GM21423 (cell line): Measurements from ENCODE around the gene RARS2.

ENCODE experiments used
- ATAC-seq: cut with Tn5 transposase; IDR thresholded peaks from one replicate; pipeline ENCODE4 v1.9.1; 2021; ENCODE audit warnings: mild to moderate bottlenecking, moderate library complexity; ENCODE audit not compliant: unreplicated experiment

RARS2 gene

GRCh38 chr6:87574237-87574804 is 15.5 kb downstream of the RARS2 start:
- no peak for ATAC-seq

DNA sequence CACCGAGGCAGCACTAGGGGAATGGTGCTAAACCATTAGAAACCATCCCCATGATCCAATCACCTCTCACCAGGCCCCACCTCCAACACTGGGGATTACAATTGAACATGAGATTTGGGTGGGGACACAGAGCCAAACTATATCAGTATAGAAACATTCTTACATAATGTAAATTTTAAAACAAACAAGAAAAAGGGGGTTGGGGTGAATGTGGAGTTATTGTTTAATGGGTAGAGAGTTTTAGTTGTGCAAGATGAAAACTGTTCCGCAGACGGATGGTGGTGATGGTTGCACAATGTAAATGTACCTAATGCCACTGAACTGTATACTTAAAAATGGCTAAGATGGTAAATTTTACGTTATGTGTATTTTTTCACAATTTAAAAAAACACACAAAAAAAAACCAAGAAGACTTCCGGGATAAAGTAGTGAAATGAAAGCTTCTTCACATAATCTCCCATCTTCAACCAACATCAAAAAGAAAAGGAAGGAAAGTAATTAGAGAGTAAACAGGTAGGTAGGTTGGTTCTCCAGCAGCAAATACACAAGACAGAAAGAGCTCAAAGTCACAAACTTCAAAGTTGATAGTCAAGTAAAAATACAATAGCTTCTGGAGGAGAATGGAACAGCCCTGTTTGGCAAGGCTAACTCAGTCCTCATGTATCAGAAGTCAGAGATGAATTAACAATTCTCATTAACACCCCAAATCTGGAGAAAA is 16.3 kb downstream of the RARS2 start:
- no peak for ATAC-seq

DNA sequence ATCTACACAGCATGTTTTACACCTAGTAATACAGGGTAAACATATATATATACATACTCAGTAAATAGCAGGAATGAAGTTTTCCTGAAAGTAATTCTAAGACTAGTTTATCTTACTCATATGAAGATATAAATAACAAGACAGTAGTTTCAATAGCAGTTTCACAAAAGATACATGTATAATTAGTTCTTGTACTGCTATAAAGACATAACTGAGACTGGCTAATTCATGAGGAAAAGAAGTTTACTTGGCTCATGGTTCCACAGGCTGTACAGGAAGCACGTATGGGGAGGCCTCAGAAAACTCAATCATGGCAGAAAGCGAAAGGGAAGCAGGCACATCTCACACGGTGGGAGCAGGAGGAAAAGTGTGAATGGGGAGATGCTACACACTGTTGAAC is 16.9 kb downstream of the RARS2 start:
- no peak for ATAC-seq

- ATAC-seq = no peak
Measured at GRCh38 chr6:87572021-87572420, 17.8 kb downstream of the RARS2 start.

DNA sequence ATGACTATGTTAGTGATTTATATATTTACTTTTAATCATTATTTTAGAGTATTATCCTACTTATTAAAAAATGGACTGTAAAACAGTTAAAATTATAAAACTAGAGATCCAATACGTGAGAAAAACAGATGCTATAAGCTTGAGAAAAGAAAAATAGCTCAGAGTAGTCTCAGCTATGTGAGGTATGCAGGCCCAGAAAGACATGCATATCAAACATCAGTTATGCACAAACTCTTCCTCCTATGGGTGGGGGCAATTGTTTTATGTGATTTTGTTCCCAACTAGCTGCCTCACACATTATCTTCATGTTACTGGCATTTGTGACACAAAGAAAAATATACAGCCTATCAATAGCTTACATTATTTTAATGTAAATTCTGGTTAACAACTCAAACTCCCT is 28.8 kb downstream of the RARS2 start:
- ATAC-seq = no peak

GRCh38 chr6:87558446-87558845 is 31.3 kb downstream of the RARS2 start:
- no peak for ATAC-seq

DNA sequence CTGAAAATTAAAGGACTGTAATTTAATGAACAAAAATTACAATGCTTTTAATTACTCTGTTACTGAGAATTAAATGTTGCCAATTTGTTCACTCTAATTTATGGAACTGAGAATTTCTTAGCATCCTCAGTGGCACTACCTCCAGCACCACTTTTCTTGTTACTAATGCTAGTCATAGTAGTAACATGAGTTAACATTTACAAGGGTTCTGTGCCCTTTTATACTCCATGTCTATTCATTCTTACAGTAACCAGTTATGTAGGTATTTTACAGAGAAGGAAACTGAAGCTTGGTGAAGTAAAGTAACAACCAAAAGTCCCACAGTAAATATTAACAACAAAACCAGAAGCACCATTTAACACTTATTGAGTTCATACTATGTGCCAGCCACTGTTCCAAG is 34.3 kb downstream of the RARS2 start:
- no peak for ATAC-seq

DNA sequence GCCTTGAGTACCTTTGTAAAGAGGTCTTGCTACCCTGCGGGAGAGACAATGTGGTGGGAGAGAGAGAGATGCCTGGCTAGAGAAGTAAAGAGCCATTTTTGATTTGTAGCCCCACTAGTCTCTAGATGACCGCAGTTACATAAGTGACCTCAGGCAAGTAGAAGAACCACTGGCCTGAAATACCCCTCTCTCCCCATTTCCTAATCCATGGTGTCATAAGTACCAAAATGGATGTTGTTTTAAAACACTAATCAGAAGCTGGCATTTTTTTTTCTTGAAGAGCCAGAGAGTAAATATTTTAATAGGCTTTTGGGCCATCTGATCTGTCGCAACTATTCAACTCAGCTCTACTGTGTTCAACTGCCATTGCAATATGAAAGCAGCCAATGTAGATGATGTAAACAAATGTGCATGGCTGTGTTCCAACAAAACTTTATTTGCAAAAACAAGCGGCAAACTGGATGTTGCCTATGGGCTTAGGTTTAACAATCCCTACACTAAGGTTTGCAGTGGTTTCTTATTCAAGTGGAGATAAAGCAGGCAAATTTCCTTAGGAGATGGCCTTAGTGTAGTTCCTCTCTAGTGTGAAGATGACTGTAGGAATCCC is 36.5 kb downstream of the RARS2 start:
- ATAC-seq = no peak

- no peak for ATAC-seq
Measured at GRCh38 chr6:87551799-87552198, 38.0 kb downstream of the RARS2 start.

DNA sequence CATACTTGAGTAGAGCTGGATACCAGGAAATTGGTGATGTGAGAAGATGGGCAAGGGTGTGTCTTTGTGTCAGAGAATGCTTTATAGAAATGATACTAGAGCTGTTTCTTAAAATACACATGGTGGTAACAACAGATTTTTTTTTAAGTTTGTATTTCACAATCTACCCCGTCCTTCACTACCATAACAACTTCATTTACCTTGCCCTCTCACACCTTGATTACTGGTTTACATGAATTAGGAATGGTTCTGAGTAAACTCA is 45.4 kb downstream of the RARS2 start:
- ATAC-seq = no peak

- ATAC-seq = no peak
Measured at GRCh38 chr6:87543696-87544473, 45.9 kb downstream of the RARS2 start.

DNA sequence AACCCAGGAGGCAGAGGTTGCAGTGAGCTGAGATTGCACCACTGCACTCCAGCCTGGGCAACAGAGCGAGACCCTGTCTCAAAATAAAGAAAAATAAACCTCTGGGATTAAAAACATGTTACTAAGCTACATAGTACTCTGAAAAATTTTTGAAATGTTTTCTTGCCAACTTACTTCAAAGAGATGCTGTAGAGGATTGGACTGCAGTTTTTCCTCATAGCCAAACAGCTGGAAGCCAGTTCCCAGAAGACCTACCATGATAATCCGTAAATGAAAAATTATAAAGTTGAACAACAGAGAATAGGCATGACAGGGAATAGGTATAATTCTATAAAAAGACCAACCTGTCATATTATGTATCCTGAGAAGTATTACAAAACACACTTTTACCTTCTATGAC is 48.0 kb downstream of the RARS2 start:
- no peak for ATAC-seq

GRCh38 chr6:87541041-87541440 is 48.7 kb downstream of the RARS2 start:
- ATAC-seq = no peak

DNA sequence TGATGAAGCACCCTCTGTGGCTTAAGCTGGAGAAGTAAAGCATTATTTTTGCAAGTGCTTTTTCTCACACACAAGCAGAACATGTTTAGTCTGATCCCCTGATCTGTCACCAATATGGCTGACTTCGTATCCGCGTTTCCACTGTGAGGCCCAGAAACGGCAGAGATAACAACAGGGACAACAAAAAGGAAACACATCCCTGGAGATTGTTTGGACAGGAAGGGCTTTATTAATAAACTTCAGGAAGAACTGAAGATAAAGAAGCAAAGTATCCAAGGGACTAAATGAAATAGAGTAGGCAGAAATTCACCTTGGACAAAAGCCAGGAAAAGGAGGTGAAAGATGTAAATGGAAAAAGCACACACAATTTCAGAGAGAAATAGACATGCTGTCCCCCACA is 49.2 kb downstream of the RARS2 start:
- no peak for ATAC-seq

DNA sequence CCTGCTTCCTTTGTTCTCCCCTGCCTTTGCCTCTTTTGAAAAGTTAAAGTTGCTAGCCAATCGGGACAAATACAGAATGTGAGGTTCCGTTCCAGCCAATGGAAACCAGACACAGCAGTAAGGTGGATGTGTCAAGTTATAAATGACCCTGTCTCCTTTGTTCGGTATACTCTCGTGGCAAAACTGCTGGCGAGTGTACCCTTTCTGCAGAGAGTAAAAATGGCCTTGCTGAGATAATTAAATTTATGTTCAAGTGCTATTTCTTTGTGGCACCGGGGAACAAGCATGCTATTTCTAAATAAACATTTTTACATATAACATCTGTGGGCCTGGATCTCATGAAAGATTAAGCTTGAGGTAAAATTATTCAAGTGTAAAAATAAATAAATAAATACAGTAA is 50.2 kb downstream of the RARS2 start:
- ATAC-seq = no peak

DNA sequence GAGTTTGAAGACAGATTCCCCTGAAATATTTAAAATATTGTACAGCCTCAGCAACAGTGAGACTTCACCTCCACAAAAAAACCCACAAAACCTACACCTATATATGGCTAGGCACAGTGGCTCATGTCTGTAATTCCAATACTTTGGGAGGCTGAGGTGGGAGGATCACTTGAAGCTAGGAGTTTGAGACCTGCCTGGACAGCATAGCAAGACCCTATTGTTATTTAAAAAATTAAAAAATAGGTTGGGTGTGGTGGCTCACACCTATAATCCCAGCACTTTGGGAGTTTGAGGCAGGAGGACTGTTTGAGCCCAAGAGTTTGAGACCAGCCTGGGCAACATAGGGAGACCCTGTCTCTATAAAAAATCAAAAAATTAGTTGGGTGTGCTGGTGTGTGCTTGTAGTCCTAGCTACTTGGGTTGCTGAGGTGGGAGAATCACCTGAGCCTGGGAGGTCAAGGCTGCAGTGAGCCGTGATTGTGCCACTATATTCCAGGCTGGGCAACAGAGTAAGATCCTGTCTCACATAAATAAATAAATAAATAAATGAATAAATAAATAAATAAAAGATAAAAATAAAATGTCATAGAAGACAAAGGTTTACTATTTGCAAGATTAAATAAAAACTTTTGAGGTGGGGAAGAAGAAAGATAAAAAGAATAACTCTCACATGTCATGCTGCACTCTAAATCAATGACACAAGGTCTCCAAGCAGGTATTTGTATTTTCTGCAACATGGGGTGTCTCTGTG is 51.1 kb downstream of the RARS2 start:
- no peak for ATAC-seq

GRCh38 chr6:87534377-87535047 is 55.3 kb downstream of the RARS2 start:
- ATAC-seq = no peak

DNA sequence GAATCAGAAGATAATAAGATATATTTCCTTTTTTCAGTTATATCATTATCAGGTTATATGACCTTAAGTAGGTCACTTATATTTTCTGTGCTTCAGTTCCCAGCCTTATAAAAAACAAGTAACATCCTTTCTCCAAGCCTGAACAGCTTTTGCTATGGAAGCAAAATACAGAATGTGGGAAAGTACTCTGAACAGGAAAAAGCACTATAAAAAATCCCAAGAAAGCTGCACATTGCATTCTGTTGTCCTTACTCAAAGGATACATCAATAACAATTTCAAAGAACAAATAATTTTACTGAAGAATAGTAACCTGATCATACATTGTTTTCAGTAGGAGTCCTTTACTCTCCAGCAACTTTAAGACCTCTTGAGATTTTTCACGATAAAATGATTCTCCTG is 60.6 kb downstream of the RARS2 start:
- ATAC-seq = no peak

DNA sequence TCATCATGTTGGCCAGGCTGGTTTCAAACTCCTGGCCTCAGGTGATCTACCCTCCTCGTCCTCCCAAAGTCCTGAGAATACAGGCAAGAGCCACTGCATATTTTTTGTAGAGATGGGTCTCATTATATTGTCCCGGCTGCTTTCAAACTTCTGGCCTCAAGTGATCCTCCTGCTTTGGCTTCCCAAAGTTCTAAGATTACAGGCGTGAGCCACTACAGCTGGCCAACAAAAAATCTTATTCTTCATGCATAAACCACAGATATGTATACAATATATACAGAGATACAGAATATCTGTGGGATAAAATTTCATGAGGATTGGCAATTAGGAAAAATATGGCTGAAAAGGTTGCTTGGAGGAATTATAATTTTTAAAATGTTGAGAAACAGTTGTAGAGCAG is 67.1 kb downstream of the RARS2 start:
- no peak for ATAC-seq

- no peak for ATAC-seq
Measured at GRCh38 chr6:87518453-87518852, 71.3 kb downstream of the RARS2 start.

DNA sequence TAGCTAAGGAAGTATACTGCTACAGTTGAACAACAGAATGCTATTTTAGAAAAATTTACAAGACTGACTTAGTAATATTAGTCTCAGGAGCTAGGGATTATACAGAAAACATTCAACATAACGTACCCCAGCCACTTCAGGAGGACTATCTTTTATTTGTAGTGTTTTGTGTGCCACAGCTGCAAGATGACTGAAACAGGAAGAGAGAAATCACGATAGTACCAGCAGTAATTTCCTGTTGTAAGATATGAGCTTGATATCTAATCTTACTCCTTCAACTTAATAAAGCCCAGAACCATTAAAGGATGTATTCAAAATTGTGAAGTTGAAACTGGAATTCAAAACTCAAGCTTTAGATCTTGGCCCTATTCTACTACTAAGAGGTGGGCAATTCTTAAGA is 75.0 kb downstream of the RARS2 start:
- ATAC-seq = no peak
